Esophagus (tissue), 2 donors: ENCODE data around the gene CAPN12. TPM values are rescaled to one million over a fixed set of nuclear protein-coding genes. Genes with fewer than 3 reads are reported as not detected.

Experiments used
- H3K27ac ChIP-seq, 2 donors: one replicate each; pipeline ENCODE4 v1.5.1; 2013; ENCODE audit warnings: low read depth in 2 of 2, mild to moderate bottlenecking in 2 of 2, inconsistent platforms in 1 of 2, low read length in 1 of 2, moderate library complexity in 1 of 2
- H3K27me3 ChIP-seq, 2 donors: one replicate each; pipeline ENCODE4 v1.6.1; 2013; ENCODE audit warnings: low read length in 2 of 2, control low read depth in 1 of 2, mild to moderate bottlenecking in 1 of 2; ENCODE audit not compliant: insufficient read depth in 2 of 2, control insufficient read depth in 1 of 2
- H3K36me3 ChIP-seq, 2 donors: one replicate each; pipeline ENCODE4 v1.6.1; 2013; ENCODE audit warnings: low read length in 1 of 2; ENCODE audit not compliant: control insufficient read depth in 2 of 2, insufficient read depth in 2 of 2
- H3K4me1 ChIP-seq, 2 donors: one replicate each; pipeline ENCODE4 v1.6.1; 2013; ENCODE audit warnings: low read length in 1 of 2; ENCODE audit not compliant: control insufficient read depth in 2 of 2, insufficient read depth in 2 of 2
- H3K4me3 ChIP-seq, 2 donors: one replicate each; pipeline ENCODE4 v1.5.1; 2013; ENCODE audit warnings: low read length in 2 of 2, mild to moderate bottlenecking in 2 of 2, low read depth in 1 of 2, moderate library complexity in 1 of 2
- H3K9me3 ChIP-seq, 2 donors: one replicate each; pipeline ENCODE4 v1.6.1; 2013; ENCODE audit warnings: mild to moderate bottlenecking in 2 of 2, low read depth in 1 of 2, low read length in 1 of 2, moderate library complexity in 1 of 2; ENCODE audit not compliant: control insufficient read depth in 2 of 2, insufficient read depth in 1 of 2
- WGBS, 2 donors: extraction: QIAGEN DNeasy Blood & Tissue Kit; methylation state at CpG; one replicate each; pipeline ENCODE4 v1.1.7; 2013; 5-methylcytosine and 5-hydroxymethylcytosine counted together
- polyA plus RNA-seq, 2 donors: library from polyadenylated mRNA; stranded (reverse); fragments of 200-250 nt; gene quantifications; one replicate each; pipeline ENCODE4 v1.2.3, GENCODE V29; 2013
- donor health status: healthy with polysubstance abuse.
- donor health status: Bipolar disorder and iron deficiency.

The CAPN12 gene
- polyA plus RNA-seq, 2 donors = 4.1 to 12.3 TPM

- no peak overlapping the region for H3K4me3 ChIP-seq
- no peaks in the 10 kb centered on the region for H3K27me3 ChIP-seq
- peak overlapping the region; percentile 10 to 39 for H3K27ac ChIP-seq
- peaks cover 3 to 21% of the 10 kb centered on the region in 2 donors for H3K4me1 ChIP-seq
- H3K36me3 ChIP-seq = peaks cover 31 to 94% of the 10 kb centered on the region in 2 donors
- H3K9me3 ChIP-seq = no peaks in the 10 kb centered on the region
- 89 to 92% methylated on average over 10 of the region's 10 CpGs for WGBS, 2 donors
Measured at GRCh38 chr19:38722947-38723605, 21.2 kb downstream of the CAPN12 start.

DNA sequence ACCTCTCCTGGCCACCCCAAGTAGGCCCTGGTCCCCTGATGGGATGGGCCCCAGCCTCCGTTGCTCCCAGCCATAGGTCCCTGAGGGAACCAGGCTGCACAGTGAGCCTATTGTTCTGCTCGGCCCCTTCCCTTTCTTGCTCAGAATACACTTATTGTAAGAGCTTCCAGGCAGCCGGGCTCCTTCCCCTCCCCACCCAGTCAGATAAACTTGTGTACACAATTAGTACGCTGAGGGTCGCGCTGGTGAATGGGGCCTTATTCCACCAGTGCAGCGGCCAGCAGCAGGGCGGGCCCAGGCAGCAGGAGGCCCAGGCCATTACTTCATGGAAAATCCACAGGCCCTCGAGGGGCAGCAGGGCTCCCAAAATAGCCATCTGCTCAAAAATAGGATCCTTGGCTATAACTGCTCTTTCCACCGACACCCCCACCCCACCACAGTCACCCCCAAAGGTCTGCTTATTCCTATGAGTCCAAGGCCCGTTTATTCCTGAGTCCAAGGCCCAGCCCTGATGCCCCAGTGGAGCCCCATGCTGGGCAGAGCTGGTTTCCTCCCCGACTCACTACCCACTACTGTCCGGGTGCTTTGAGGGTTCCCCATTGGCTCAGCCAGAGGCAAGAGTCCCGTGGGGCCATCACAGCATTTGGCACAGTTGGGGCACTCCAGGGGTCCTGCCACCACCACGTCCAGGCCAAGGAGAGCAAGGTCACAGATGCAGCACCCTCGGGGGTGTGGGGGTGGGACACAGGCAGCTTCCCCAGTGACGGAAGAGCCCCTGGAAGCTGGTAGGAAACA lies 22.1 kb downstream of the CAPN12 start:
- no peak overlapping the region for H3K4me3 ChIP-seq
- H3K27me3 ChIP-seq = no peaks in the 10 kb centered on the region
- H3K36me3 ChIP-seq = peaks cover 31 to 94% of the 10 kb centered on the region in 2 donors
- H3K9me3 ChIP-seq = no peaks in the 10 kb centered on the region
- peaks cover 3 to 21% of the 10 kb centered on the region in 2 donors for H3K4me1 ChIP-seq
- 63 to 68% methylated on average over 17 of the region's 17 CpGs for WGBS, 2 donors
- peak overlapping the region; percentile 10 to 29 for H3K27ac ChIP-seq

DNA sequence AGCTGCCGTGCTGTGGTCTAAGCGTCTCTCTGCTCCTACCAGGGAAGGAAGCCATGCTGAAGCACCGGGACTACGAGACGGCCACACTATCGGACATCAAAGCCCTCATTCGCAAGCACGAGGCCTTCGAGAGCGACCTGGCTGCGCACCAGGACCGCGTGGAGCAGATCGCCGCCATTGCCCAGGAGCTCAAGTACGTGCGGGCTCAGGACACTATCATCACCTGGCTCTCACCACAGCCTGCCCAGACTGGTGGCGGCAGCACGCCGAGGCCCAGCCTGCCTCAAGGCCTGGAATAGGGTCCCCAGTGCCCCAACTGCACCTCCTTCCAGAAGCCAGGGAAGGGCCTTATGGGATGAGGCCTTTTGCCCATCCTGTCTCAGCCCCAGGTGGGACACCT lies 22.8 kb downstream of the CAPN12 start:
- no peaks in the 10 kb centered on the region for H3K27me3 ChIP-seq
- peak overlapping the region in 1 of 2 donors; percentile 6 for H3K27ac ChIP-seq
- H3K4me1 ChIP-seq = peaks cover 3 to 17% of the 10 kb centered on the region in 2 donors
- WGBS, 2 donors = 91% methylated on average over 20 of the region's 20 CpGs
- no peaks in the 10 kb centered on the region for H3K9me3 ChIP-seq
- peaks cover 29 to 93% of the 10 kb centered on the region in 2 donors for H3K36me3 ChIP-seq
- no peak overlapping the region for H3K4me3 ChIP-seq

- peaks cover 3 to 17% of the 10 kb centered on the region in 2 donors for H3K4me1 ChIP-seq
- WGBS, 2 donors = 89 to 91% methylated on average over 15 of the region's 15 CpGs
- peaks cover 29 to 89% of the 10 kb centered on the region in 2 donors for H3K36me3 ChIP-seq
Measured at GRCh38 chr19:38720559-38721236, 23.6 kb downstream of the CAPN12 start.

DNA sequence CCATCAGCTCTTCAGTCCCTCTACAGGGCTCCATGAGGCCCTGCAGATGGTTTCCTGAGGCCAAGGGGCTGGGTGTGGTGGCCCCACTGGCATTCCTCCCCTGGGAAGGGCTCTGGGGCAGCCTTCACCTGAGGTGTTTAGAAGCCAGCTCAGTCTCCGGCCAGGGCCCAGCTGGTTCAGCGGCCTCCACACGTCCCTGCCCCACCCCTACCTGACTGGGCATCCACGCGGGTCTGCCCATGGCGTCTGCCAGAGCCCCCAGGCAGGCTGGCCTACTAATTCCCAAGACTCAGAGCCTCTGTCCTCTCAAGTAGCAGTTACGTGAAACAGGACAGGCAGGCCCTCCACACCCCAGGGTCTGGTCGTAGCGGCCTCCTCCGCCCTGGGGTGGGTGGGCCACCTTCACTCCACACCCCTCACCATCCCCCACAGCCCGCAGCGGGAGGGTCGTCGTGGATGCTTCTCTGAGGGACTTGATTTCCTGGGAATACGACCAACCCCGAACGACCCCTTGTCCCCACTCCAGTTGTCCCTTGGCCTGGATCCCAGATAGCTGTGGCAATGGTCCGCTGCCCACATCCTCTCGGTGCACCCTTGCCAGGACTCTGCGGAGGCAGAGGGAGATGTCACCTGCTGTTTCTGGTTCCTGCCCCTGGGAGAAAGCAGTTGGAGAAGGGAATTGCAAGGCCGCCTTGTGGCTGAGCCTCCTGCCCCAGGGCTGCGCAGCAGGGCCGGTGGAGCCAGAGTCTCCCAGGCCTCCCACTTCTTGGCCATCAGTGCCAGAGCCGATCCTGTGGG lies 24.3 kb downstream of the CAPN12 start:
- 73 to 81% methylated on average over 24 of the region's 24 CpGs for WGBS, 2 donors
- Histone ChIP-seq H3K9me3 (no peaks in the 10 kb centered on the region), H3K4me1 (peaks cover 3 to 17% of the 10 kb centered on the region in 2 donors), H3K27me3 (no peaks in the 10 kb centered on the region), H3K36me3 (peaks cover 26 to 82% of the 10 kb centered on the region in 2 donors), H3K4me3 (no peak overlapping the region), H3K27ac (peak overlapping the region; percentile 68)

More at GRCh38 chr19:38720559-38721236, 23.6 kb downstream of the CAPN12 start:
- H3K27me3 ChIP-seq = no peaks in the 10 kb centered on the region
- peak overlapping the region in 1 of 2 donors; percentile 10 for H3K27ac ChIP-seq
- no peaks in the 10 kb centered on the region for H3K9me3 ChIP-seq
- no peak overlapping the region for H3K4me3 ChIP-seq

- H3K27ac ChIP-seq = peak overlapping the region; percentile 68
- no peaks in the 10 kb centered on the region for H3K27me3 ChIP-seq
- H3K36me3 ChIP-seq = peaks cover 23 to 82% of the 10 kb centered on the region in 2 donors
- 59 to 65% methylated on average over 23 to 24 of the region's 24 CpGs for WGBS, 2 donors
- no peaks in the 10 kb centered on the region for H3K9me3 ChIP-seq
- H3K4me3 ChIP-seq = no peak overlapping the region
- H3K4me1 ChIP-seq = peaks cover 7 to 17% of the 10 kb centered on the region in 2 donors
Measured at GRCh38 chr19:38718747-38719543, 25.3 kb downstream of the CAPN12 start.

- 78 to 84% methylated on average over 11 of the region's 11 CpGs for WGBS, 2 donors
- no peaks in the 10 kb centered on the region for H3K9me3 ChIP-seq
- no peaks in the 10 kb centered on the region for H3K27me3 ChIP-seq
- no peak overlapping the region for H3K4me3 ChIP-seq
- peaks cover 9 to 25% of the 10 kb centered on the region in 2 donors for H3K4me1 ChIP-seq
- peaks cover 23 to 82% of the 10 kb centered on the region in 2 donors for H3K36me3 ChIP-seq
- peak overlapping the region in 1 of 2 donors; percentile 43 for H3K27ac ChIP-seq
Measured at GRCh38 chr19:38717855-38718254, 26.4 kb downstream of the CAPN12 start.

DNA sequence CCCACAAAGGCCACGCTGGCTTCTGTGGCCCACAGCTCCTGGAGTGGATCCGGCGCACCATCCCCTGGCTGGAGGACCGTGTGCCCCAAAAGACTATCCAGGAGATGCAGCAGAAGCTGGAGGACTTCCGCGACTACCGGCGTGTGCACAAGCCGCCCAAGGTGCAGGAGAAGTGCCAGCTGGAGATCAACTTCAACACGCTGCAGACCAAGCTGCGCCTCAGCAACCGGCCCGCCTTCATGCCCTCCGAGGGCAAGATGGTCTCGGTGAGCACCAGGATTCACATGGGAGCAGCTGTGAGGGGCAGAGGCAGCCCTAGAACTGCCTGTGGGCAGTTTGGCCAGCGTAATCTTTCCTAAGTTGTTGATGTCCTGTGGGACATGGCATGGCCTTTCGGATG lies 27.2 kb downstream of the CAPN12 start:
- 90 to 95% methylated on average over 17 of the region's 17 CpGs for WGBS, 2 donors
- Histone ChIP-seq H3K9me3 (no peaks in the 10 kb centered on the region), H3K27me3 (no peaks in the 10 kb centered on the region), H3K4me3 (no peak overlapping the region), H3K4me1 (peaks cover 13 to 33% of the 10 kb centered on the region in 2 donors), H3K36me3 (peaks cover 18 to 82% of the 10 kb centered on the region in 2 donors), H3K27ac (no peak overlapping the region)
